H1 (cell line): Measurements from ENCODE around the gene BTRC. TPM values are rescaled to one million over a fixed set of nuclear protein-coding genes. Genes with fewer than 3 reads are reported as not detected.
"Not testable (repeated sequence)": the region's sequence is repeated elsewhere in the genome, so short reads cannot be mapped to it uniquely, and the experiment has no call there.

Experiments
- CTCF ChIA-PET: fragments of 300-600 bp; sonication (Branson Sonifier 250); formaldehyde crosslinking; loops from one replicate; lab custom pipeline; 2021; ENCODE audit not compliant: partially characterized antibody; lab: Charles Lee
- POLR2A ChIA-PET: fragments of 300-600 bp; sonication (Branson Sonifier 250); formaldehyde crosslinking; loops from one replicate; lab custom pipeline; 2021; ENCODE audit warnings: inconsistent platforms; ENCODE audit not compliant: partially characterized antibody; lab: Charles Lee
- DNase-seq, 2 experiments: peaks; one replicate each; pipeline versions ENCODE4 v3.0.0 to v3.0.0-alpha.2; 2010 to 2022; ENCODE audit warnings: low spot score in 2 of 2, low read depth in 1 of 2, mixed read lengths in 1 of 2
- FAIRE-seq: peaks from 2 replicates; lab custom pipeline; 2011; peaks lifted over from hg19 to GRCh38; lab: Jason Lieb, UNC
- H2AFZ ChIP-seq: 2 replicates; pipeline ENCODE4 v1.8.1; 2012; ENCODE audit warnings: low read length, inconsistent platforms
- H2AK5ac ChIP-seq: 2 replicates; pipeline ENCODE4 v1.6.1; 2013; ENCODE audit warnings: low read depth, low read length
- H2BK120ac ChIP-seq: replicated peaks from 2 replicates; pipeline ENCODE3; 2013; ENCODE audit warnings: low read depth, low read length, inconsistent platforms
- H2BK12ac ChIP-seq: 2 replicates; pipeline ENCODE4 v1.6.1; 2013; ENCODE audit warnings: low read depth, low read length
- H2BK15ac ChIP-seq: 2 replicates; pipeline ENCODE4 v1.6.1; 2013; ENCODE audit warnings: low read length
- H2BK20ac ChIP-seq: 2 replicates; pipeline ENCODE4 v1.6.1; 2013; ENCODE audit warnings: low read length
- H2BK5ac ChIP-seq: 2 replicates; pipeline ENCODE4 v1.6.1; 2013; ENCODE audit warnings: low read depth, low read length
- H3K14ac ChIP-seq: 2 replicates; pipeline ENCODE4 v1.6.1; 2013; ENCODE audit warnings: inconsistent platforms; ENCODE audit not compliant: insufficient read length
- H3K18ac ChIP-seq: 2 replicates; pipeline ENCODE4 v1.6.1; 2013; ENCODE audit warnings: low read length; ENCODE audit errors: extremely low read depth
- H3K23ac ChIP-seq: 2 replicates; pipeline ENCODE4 v1.6.1; 2013; ENCODE audit warnings: inconsistent platforms; ENCODE audit not compliant: insufficient read length
- H3K23me2 ChIP-seq: 2 replicates; pipeline ENCODE4 v1.6.1; 2013; ENCODE audit warnings: low read depth, low read length
- H3K27ac ChIP-seq: 2 replicates; pipeline ENCODE4 v1.6.1; 2011; ENCODE audit warnings: low read depth, low read length, inconsistent platforms
- H3K27me3 ChIP-seq, 4 experiments: replicated peaks in 1 of 4; 1 replicate in 1 of 4; 2 replicates in 3 of 4; pipeline versions ENCODE4 v1.6.1 to v1.8.1; 2011 to 2013; ENCODE audit warnings: low read length in 3 of 4, mild to moderate bottlenecking in 3 of 4, inconsistent platforms in 2 of 4, mixed read lengths in 2 of 4, moderate library complexity in 1 of 4; ENCODE audit not compliant: control insufficient read depth in 3 of 4, insufficient read depth in 3 of 4; ENCODE audit errors: extremely low read depth in 1 of 4
- H3K36me3 ChIP-seq, 4 experiments: 2 replicates each; pipeline versions ENCODE4 v1.6.1 to v1.8.1; 2011 to 2013; ENCODE audit warnings: mild to moderate bottlenecking in 4 of 4, low read length in 3 of 4, moderate library complexity in 2 of 4, control low read depth in 1 of 4, inconsistent platforms in 1 of 4; ENCODE audit not compliant: insufficient read depth in 4 of 4, control insufficient read depth in 2 of 4
- H3K4ac ChIP-seq: replicated peaks from 2 replicates; pipeline ENCODE3; 2013; ENCODE audit warnings: low read length, low read depth, mixed read lengths, inconsistent platforms; ENCODE audit not compliant: insufficient read length
- H3K4me1 ChIP-seq, 4 experiments: replicated peaks in 1 of 4; 1 replicate in 1 of 4; 2 replicates in 3 of 4; pipeline versions ENCODE4 v1.6.1 to v1.8.1; 2011 to 2013; ENCODE audit warnings: low read length in 3 of 4, inconsistent platforms in 2 of 4, mixed read lengths in 1 of 4; ENCODE audit not compliant: insufficient read depth in 4 of 4, control insufficient read depth in 3 of 4
- H3K4me2 ChIP-seq, 2 experiments: 2 replicates each; pipeline versions ENCODE4 v1.6.1 to v1.8.1; 2011 to 2013; ENCODE audit warnings: low read depth in 2 of 2, low read length in 2 of 2, control low read depth in 1 of 2, inconsistent platforms in 1 of 2, mild to moderate bottlenecking in 1 of 2; ENCODE audit not compliant: insufficient read depth in 1 of 2
- H3K4me3 ChIP-seq, 4 experiments: fragments of 200-600, 300-600 bp in 1 of 4; sonication (generic), shearing (Covaris generic), sonication (Bioruptor Twin) in 1 of 4; 2 replicates each; pipeline versions ENCODE4 v1.5.1 to v1.8.1; 2011 to 2016; ENCODE audit warnings: low read length in 4 of 4, low read depth in 3 of 4, control low read depth in 2 of 4, inconsistent platforms in 2 of 4, mild to moderate bottlenecking in 2 of 4, mixed read lengths in 1 of 4, moderate library complexity in 1 of 4; ENCODE audit not compliant: insufficient read depth in 2 of 4; ENCODE audit errors: extremely low read depth in 1 of 4
- H3K56ac ChIP-seq: replicated peaks from 2 replicates; pipeline ENCODE3; 2013; ENCODE audit warnings: low read depth, mild to moderate bottlenecking, mixed read lengths, low read length, inconsistent platforms; ENCODE audit not compliant: insufficient read length
- H3K79me1 ChIP-seq: 2 replicates; pipeline ENCODE4 v1.6.1; 2013; ENCODE audit warnings: low read depth, low read length, control low read depth
- H3K79me2 ChIP-seq, 2 experiments: 2 replicates each; pipeline versions ENCODE4 v1.6.1 to v1.8.1; 2012 to 2013; ENCODE audit warnings: low read length in 2 of 2, mild to moderate bottlenecking in 2 of 2, inconsistent platforms in 1 of 2; ENCODE audit not compliant: insufficient read depth in 2 of 2, control insufficient read depth in 1 of 2
- H3K9ac ChIP-seq, 4 experiments: replicated peaks in 1 of 4; 1 replicate in 1 of 4; 2 replicates in 3 of 4; pipeline versions ENCODE4 v1.6.1 to v1.8.1; 2011 to 2013; ENCODE audit warnings: low read depth in 3 of 4, low read length in 3 of 4, control low read depth in 2 of 4, mild to moderate bottlenecking in 2 of 4, moderate library complexity in 2 of 4, inconsistent platforms in 1 of 4; ENCODE audit errors: extremely low read depth in 1 of 4
- H3K9me3 ChIP-seq, 2 experiments: 2 replicates each; pipeline versions ENCODE4 v1.6.1 to v1.8.1; 2012 to 2013; ENCODE audit warnings: mild to moderate bottlenecking in 2 of 2, moderate library complexity in 2 of 2, control low read depth in 1 of 2, inconsistent platforms in 1 of 2, low read depth in 1 of 2, low read length in 1 of 2, mixed read lengths in 1 of 2; ENCODE audit not compliant: insufficient read depth in 2 of 2
- H4K20me1 ChIP-seq, 2 experiments: replicated peaks in 1 of 2; 2 replicates each; pipeline versions ENCODE3 to v1.8.1; 2011 to 2013; ENCODE audit warnings: inconsistent platforms in 2 of 2, low read length in 2 of 2, mild to moderate bottlenecking in 1 of 2; ENCODE audit not compliant: insufficient read depth in 2 of 2, control insufficient read depth in 1 of 2
- H4K5ac ChIP-seq: 2 replicates; pipeline ENCODE4 v1.6.1; 2013; ENCODE audit warnings: low read length, low read depth, mixed read lengths, inconsistent platforms; ENCODE audit not compliant: insufficient read length
- H4K8ac ChIP-seq: 2 replicates; pipeline ENCODE4 v1.8.0; 2013; ENCODE audit warnings: mild to moderate bottlenecking, moderate library complexity, low read length, inconsistent platforms; ENCODE audit not compliant: insufficient read depth; ENCODE audit errors: extremely low read depth
- H4K91ac ChIP-seq: replicated peaks from 2 replicates; pipeline ENCODE3; 2013; ENCODE audit warnings: low read length, mixed read lengths, inconsistent platforms; ENCODE audit not compliant: insufficient read length
- WGBS, 2 experiments: shearing (Covaris generic) in 1 of 2; methylation state at CpG; one replicate each; pipeline versions ENCODE4 v1.1.6 to v1.1.7; 2013 to 2015; ENCODE audit warnings: low lambda C conversion rate in 2 of 2, mixed read lengths in 2 of 2, inconsistent platforms in 1 of 2, low coverage in 1 of 2, missing lambda C conversion rate in 1 of 2; ENCODE audit not compliant: insufficient replicate concordance in 2 of 2, insufficient coverage in 1 of 2, insufficient read length in 1 of 2; ENCODE audit errors: extremely low coverage in 1 of 2, missing lambda C conversion rate in 1 of 2; 5-methylcytosine and 5-hydroxymethylcytosine counted together
- polyA plus RNA-seq, 7 experiments: library from polyadenylated mRNA; depleted of rRNA in 3 of 7; stranded (reverse) in 5 of 7; unstranded in 2 of 7; fragments of >200 nt in 5 of 7; fragments of 200-250 nt in 2 of 7; gene quantifications; 1 replicate in 5 of 7; 2 replicates in 1 of 7; 4 replicates in 1 of 7; pipeline versions ENCODE4 v1.2.1 to v1.2.3, GENCODE V29; 2011 to 2013; ENCODE audit warnings: missing spikeins in 2 of 7, mixed read lengths in 2 of 7
- total RNA-seq: library from RNA; stranded (reverse); fragmentation: NEBNext Ultra II Directional; extraction: Animal tissue kit (Norgen Biotek cat#: 25700); gene quantifications from 2 replicates; pipeline ENCODE4 v1.2.1, GENCODE V29; 2021

BTRC gene
- total and polyA plus RNA-seq, 2 of the 8 experiments (the other 6 are each of a cell fraction or from before 2014, with no cell fraction given), result 9.9 to 24.7 TPM

- not testable (repeated sequence) for DNase-seq, H2BK20ac ChIP-seq, H3K79me1 ChIP-seq, H2BK120ac ChIP-seq, H2BK15ac ChIP-seq, H3K27ac ChIP-seq, H4K8ac ChIP-seq, H3K14ac ChIP-seq, H3K36me3 ChIP-seq, H2BK12ac ChIP-seq, H3K4me1 ChIP-seq, H4K5ac ChIP-seq, H2BK5ac ChIP-seq, H3K4ac ChIP-seq, H3K79me2 ChIP-seq, H3K4me3 ChIP-seq, H3K18ac ChIP-seq, H3K23me2 ChIP-seq, H3K9ac ChIP-seq, H4K20me1 ChIP-seq, H3K56ac ChIP-seq, H3K9me3 ChIP-seq, FAIRE-seq, H3K4me2 ChIP-seq, H4K91ac ChIP-seq, H3K27me3 ChIP-seq, H2AFZ ChIP-seq, H2AK5ac ChIP-seq, H3K23ac ChIP-seq
- CTCF ChIA-PET, result interaction anchor here (0.6 kb wide), 1 partner anchor 139 kb away, joined by 4 read pairs; no protein-coding TSS in a partner anchor
- WGBS, 2 experiments, result 96% methylated on average over 3 of the region's 3 CpGs; no CpG with 5 or more reads in 1 of the 2 experiments
- POLR2A ChIA-PET, result interaction anchor here (0.7 kb wide), 1 partner anchor 55 kb away, joined by 3 read pairs; no protein-coding TSS in a partner anchor
Measured at GRCh38 chr10:101373993-101374392, 20.0 kb downstream of the BTRC start.
